Measurements from ENCODE around the gene INPP4A.

- TF ChIP-seq CTCF (IDR thresholded peaks at IDR 0.05) (no peak), POLR2A (IDR thresholded peaks at IDR 0.05) (no peak)
Observed at GRCh38 chr2:98582523-98582922, 137.9 kb downstream of the INPP4A start.

All from esophagus squamous epithelium (tissue), 4 donors.